Kasumi-1 (cell line): Measurements from ENCODE around the gene OR6B1.
"Not testable (repeated sequence)": the region's sequence is repeated elsewhere in the genome, so short reads cannot be mapped to it uniquely, and the experiment has no call there.

ENCODE experiments used
- DNase-seq, 2 experiments: peaks; one replicate each; lab custom pipeline; 2025; lab: John Stamatoyannopoulos, UW

The OR6B1 gene

DNA sequence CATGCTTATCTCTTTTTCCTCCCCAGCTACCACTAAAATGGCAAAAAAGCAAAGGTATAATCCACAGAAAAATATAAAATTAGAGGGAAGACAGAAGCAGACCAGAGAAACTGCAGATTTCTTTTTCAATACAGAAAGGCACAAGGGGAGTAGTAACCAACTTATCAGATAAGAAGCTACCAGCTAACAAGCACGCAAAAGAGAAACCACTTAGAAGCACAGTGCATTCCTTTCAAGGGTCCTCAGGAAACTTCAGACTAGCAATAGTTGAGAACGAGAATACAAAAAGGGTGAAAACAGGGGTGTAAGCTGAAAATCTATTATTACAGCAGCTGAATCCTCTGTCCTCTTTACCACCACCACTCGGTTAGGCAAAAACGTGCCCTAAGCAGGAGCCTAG, 38.8 kb downstream of the OR6B1 start:
- no peak for DNase-seq

DNA sequence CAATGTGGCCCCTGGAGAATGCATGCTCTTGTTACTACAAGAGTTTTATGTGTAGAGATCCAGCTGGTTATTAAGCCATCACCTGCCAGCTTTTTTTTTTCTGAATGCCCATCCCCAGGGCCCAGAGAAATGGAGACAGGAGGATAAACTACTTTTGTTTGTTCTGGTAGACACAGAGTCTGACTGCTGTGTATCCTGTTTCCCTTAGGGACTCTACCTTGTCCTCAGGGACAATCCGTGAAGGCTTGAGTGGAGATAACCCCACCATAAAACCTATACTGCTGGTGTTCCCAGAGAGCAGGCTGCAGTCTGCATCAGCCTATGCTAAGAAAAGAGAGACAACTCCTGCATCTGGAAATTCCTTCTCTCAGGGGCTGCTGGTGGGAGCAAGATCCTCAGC, 48.5 kb downstream of the OR6B1 start, which contains the start of gene OR2A5:
Gene OR2A5 (plus strand): TSS at position 301 of the 400 bp plus-strand sequence. CDS start 1,454 bp downstream, outside the sequence.
- no peak for DNase-seq

DNA sequence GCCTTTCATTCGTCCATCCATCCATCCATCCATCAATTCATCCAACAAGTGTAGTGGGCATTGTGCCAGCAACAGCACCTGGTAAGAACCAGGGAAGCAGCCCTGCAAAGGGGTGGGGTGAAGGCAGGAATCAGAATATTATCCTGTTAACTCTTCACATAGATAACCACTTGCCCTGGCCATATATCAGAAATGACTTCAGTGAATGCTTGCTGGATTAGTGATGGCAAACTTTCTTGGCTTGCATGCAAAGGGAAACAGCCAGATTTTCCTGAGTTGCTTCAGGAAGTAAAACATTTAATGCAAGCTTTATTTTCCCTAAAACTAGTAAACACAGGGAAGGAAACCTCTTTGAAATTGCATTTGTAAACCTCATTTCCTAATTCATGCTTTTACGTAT, 49.4 kb downstream of the OR6B1 start:
- DNase-seq, result no peak

DNA sequence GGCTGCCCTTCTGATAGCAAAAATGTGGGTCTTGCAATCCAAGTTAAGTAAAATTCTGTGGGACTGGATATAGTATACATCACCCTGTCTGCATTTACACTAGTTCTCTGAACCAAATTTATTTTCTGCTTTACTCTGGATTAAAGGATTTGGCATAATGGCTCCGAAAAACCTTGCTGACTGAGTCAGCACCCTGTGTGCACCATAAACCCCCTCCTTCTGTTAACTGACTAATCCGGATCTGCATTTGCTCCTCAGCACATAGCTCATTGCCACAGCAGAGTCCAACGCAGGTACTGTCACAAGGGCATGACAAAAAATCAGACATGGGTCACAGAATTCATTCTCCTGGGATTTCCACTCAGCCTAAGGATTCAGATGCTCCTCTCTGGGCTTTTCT, 50.0 kb downstream of the OR6B1 start:
- no peak for DNase-seq

DNA sequence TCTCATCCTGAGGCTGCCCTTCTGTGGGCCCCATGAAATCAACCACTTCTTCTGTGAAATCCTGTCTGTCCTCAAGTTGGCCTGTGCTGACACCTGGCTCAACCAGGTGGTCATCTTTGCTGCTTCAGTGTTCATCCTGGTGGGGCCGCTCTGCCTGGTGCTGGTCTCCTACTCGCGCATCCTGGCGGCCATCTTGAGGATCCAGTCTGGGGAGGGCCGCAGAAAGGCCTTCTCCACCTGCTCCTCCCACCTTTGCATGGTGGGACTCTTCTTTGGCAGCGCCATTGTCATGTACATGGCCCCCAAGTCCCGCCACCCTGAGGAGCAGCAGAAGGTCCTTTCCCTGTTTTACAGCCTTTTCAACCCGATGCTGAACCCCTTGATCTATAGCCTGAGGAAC, 50.8 kb downstream of the OR6B1 start:
- DNase-seq, result not testable (repeated sequence)

DNA sequence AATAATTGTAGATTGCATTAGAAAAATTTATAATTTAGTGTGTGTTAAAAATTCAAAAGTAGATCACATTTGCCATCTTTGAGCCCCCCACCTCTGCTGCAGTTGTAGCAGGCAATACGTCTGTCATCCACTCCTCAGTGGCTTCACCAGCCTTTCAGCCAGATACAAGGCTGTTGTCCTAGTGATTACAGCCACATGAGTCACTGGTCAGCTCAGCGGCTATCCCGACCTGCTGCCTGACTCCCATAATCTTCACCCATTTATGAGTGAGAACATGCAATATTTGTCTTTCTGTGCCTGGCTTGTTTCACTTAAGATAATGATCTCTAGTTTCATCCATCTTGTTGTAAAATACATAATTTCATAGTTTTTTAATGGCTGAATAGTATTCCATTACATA, 57.8 kb downstream of the OR6B1 start:
- DNase-seq, result no peak
